Measurements from ENCODE around the gene DNAH10. TPM values are rescaled to one million over a fixed set of nuclear protein-coding genes. Genes with fewer than 3 reads are reported as not detected.
A peak's percentile ranks its signal among the peaks of the same experiment; 100 is the strongest.

Gene DNAH10
- total RNA-seq, 2 experiments from 2014 or later = 0.12 to 0.17 TPM

DNA sequence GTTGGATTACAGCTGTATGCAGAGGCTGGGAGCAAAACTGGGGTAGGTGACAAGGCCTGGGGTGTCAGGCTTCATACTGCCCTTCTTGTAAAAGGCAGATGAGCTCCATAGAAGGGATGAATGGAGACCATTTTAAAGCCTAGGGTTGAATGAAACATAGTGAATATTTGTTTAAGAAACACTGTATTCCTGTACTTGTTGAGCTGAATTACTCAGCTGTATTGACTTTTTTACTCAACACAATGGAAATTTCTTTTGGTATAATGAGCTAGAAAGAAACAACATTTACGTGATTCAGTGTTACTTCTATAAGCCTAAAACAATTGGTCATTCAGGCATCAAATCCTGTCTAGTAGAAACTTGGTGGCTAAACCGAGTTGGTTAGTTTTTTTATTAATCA lies 35.9 kb upstream of the DNAH10 start:
- H3K9me3 Mint-ChIP-seq = no peaks in the 10 kb centered on the region
- peaks cover 21% of the 10 kb centered on the region for H3K4me1 Mint-ChIP-seq
- ChIA-PET POLR2A (no interaction called here), CTCF (interaction anchor here (0.8 to 1.7 kb wide), 3 partner anchors 13 to 731 kb away, joined by 3 to 4 read pairs (median 4); no protein-coding TSS in a partner anchor)
- peaks cover 54% of the 10 kb centered on the region for H3K36me3 Mint-ChIP-seq (ENCODE audit: low read depth)
- no peaks in the 10 kb centered on the region for H3K27me3 Mint-ChIP-seq
- DNase-seq = no peak
- H3K27ac Mint-ChIP-seq = no peak overlapping the region
- H3K4me3 Mint-ChIP-seq = no peak overlapping the region

DNA sequence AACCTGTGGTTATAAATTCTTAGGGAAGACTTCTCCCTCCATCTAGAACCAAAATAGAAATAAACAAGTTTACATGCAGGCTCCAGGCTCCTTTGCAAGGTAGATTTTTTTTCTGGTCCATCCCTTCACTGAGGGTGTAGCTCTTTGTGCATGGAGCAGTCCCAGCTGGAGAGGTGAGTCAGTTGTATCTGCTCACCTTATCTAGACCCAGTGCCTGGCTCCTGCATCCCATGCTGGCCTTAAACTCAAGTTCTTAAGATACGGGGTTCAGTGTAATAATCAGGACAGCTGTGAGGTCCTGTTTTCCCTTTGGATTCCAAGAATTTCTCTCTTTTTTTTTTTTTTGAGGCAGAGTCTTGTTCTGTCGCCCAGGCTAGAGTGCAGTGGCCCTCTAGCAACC lies 35.1 kb upstream of the DNAH10 start:
- H3K27ac Mint-ChIP-seq = peak overlapping the region; percentile 31
- H3K27me3 Mint-ChIP-seq = no peaks in the 10 kb centered on the region
- no peaks in the 10 kb centered on the region for H3K9me3 Mint-ChIP-seq
- CTCF ChIA-PET = interaction anchor here (0.7 to 1.2 kb wide), 3 partner anchors 13 to 144 kb away, joined by 3 to 4 read pairs (median 4); no protein-coding TSS in a partner anchor
- DNase-seq = no peak
- H3K4me3 Mint-ChIP-seq = no peak overlapping the region
- H3K4me1 Mint-ChIP-seq = peaks cover 17% of the 10 kb centered on the region
- peaks cover 56% of the 10 kb centered on the region for H3K36me3 Mint-ChIP-seq (ENCODE audit: low read depth)
- POLR2A ChIA-PET = no interaction called here

DNA sequence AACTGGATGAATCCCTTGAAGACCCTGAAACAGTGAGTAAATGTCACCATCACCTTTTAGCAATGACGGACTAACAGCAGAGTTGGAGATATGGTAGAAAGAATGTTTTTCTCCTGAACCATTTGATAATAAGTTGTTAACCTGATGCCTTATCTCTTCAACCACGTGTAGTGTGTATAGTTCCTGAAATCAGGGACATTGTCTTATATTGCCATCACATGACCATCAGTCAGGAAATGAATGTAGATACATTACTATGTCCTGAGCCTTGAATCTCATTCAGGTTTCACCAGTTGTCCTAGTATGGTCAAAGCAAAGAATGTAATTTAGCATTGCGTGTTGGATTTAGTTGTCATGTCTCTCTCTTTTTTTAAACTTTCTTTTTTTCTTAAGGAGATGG lies 34.2 kb upstream of the DNAH10 start:
- Mint-ChIP-seq H3K4me1 (peaks cover 14% of the 10 kb centered on the region), H3K4me3 (no peak overlapping the region), H3K27ac (no peak overlapping the region), H3K27me3 (no peaks in the 10 kb centered on the region), H3K9me3 (no peaks in the 10 kb centered on the region), H3K36me3 (ENCODE audit: low read depth) (peaks cover 55% of the 10 kb centered on the region)
- CTCF ChIA-PET = interaction anchor here (0.6 to 1.2 kb wide), 2 partner anchors 14 to 145 kb away, joined by 3 read pairs; no protein-coding TSS in a partner anchor
- no peak for DNase-seq
- POLR2A ChIA-PET = no interaction called here

DNA sequence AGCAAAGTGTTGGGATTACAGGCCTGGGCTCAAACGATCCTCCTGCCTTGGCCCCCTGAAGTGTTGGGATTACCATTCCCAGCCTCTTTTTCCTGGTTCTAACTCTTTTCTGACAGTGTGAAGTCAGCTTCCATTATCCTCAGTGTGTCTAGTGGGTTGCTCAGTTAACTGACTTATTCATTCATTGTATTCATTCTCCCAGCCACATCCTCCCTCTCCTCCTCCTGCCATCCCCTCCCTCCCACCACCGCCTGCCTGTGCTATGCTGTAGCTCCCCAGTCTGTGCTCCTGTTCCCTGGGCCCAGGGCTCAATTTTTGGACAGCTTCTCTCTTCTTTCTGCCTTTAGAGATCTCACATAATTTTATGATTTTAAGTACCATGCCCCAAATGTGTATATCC lies 30.5 kb upstream of the DNAH10 start:
- Mint-ChIP-seq H3K27me3 (no peaks in the 10 kb centered on the region), H3K9me3 (no peaks in the 10 kb centered on the region), H3K27ac (no peak overlapping the region), H3K36me3 (ENCODE audit: low read depth) (peaks cover 59% of the 10 kb centered on the region), H3K4me1 (no peaks in the 10 kb centered on the region), H3K4me3 (no peak overlapping the region)
- POLR2A ChIA-PET = no interaction called here
- no peak for DNase-seq
- CTCF ChIA-PET = no interaction called here

DNA sequence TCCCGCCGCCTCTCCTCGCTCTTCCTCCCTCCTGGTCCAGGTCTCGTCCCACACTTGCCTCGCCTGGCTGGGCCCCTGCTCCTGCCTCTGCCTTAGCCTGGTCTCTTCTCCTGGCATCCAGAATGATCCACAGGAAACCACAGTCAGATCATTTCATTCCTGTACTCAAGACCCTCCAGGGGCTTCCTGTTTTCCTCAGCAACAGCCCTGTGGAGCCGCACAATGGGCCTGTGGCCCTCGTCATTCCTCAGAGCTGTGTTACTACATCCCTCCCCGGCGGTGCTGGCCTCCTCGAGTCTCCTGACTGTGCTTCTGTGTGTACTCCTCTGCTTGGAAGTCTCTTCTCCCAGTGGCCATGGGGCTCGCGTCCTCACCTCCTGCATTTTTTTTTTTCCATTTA lies 29.9 kb upstream of the DNAH10 start:
- POLR2A ChIA-PET = no interaction called here
- H3K4me1 Mint-ChIP-seq = no peaks in the 10 kb centered on the region

DNA sequence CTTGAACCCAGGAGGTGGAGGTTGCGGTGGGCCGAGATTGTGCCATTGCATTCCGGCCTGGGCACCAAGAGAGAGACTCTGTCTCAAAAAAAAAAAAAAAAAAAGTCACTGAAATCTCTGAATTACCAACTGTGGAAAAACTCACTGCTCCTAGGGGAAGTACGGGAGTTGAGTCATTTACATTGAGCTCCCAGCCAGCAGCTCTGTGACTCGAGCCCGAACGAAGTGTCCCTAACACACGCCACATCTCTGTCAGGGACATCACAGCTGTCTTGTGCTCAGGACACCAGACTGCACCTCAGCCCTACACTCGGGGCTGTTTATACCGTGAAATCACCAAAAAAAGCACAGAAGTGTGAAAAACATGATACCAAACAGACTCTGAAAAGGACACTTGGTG lies 28.9 kb upstream of the DNAH10 start:
- no peak for DNase-seq
- Mint-ChIP-seq H3K4me1 (peaks cover 3% of the 10 kb centered on the region), H3K27ac (no peak overlapping the region), H3K36me3 (ENCODE audit: low read depth) (peaks cover 59% of the 10 kb centered on the region), H3K9me3 (no peaks in the 10 kb centered on the region), H3K27me3 (no peaks in the 10 kb centered on the region), H3K4me3 (no peak overlapping the region)
- ChIA-PET CTCF (interaction anchor here (0.6 kb wide), 2 partner anchors 63 to 597 kb away, joined by 3 to 4 read pairs; no protein-coding TSS in a partner anchor), POLR2A (interaction anchor here (0.7 kb wide), 1 partner anchor 9 kb away, joined by 3 read pairs; no protein-coding TSS in a partner anchor)

More for the DNA sequence above, 29.9 kb upstream of the DNAH10 start:
- DNase-seq = no peak
- H3K27ac Mint-ChIP-seq = no peak overlapping the region
- H3K9me3 Mint-ChIP-seq = no peaks in the 10 kb centered on the region
- H3K4me3 Mint-ChIP-seq = no peak overlapping the region
- no peaks in the 10 kb centered on the region for H3K27me3 Mint-ChIP-seq
- CTCF ChIA-PET = interaction anchor here (0.7 kb wide), 1 partner anchor 680 kb away, joined by 7 read pairs; no protein-coding TSS in a partner anchor
- H3K36me3 Mint-ChIP-seq (ENCODE audit: low read depth) = peaks cover 60% of the 10 kb centered on the region

DNA sequence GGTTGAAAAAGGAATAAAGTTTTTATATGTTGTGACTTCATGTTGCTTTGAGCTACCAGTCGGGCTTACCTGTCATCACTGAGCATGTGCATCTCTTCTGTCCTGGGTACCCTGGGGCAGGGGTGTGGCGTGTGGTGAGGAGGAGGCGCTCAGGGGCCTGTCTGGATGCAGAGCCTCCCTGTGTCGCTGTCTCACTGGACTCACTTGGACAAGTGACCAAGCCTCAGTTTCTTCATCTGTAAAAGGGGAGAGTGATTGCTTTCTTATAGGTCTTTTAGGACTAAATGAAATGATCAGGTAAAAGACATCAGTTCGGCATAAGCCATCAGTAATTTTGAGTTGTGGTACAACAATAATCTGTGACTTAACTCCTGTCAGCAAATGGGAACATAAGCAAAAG lies 27.8 kb upstream of the DNAH10 start:
- peaks cover 58% of the 10 kb centered on the region for H3K36me3 Mint-ChIP-seq (ENCODE audit: low read depth)
- H3K27ac Mint-ChIP-seq = no peak overlapping the region
- H3K27me3 Mint-ChIP-seq = no peaks in the 10 kb centered on the region
- no peak for DNase-seq
- peaks cover 3% of the 10 kb centered on the region for H3K4me1 Mint-ChIP-seq
- no peak overlapping the region for H3K4me3 Mint-ChIP-seq
- ChIA-PET CTCF (interaction anchor here (0.9 to 1.1 kb wide), 2 partner anchors 16 to 82 kb away, joined by 3 read pairs; no protein-coding TSS in a partner anchor), POLR2A (no interaction called here)
- no peaks in the 10 kb centered on the region for H3K9me3 Mint-ChIP-seq

DNA sequence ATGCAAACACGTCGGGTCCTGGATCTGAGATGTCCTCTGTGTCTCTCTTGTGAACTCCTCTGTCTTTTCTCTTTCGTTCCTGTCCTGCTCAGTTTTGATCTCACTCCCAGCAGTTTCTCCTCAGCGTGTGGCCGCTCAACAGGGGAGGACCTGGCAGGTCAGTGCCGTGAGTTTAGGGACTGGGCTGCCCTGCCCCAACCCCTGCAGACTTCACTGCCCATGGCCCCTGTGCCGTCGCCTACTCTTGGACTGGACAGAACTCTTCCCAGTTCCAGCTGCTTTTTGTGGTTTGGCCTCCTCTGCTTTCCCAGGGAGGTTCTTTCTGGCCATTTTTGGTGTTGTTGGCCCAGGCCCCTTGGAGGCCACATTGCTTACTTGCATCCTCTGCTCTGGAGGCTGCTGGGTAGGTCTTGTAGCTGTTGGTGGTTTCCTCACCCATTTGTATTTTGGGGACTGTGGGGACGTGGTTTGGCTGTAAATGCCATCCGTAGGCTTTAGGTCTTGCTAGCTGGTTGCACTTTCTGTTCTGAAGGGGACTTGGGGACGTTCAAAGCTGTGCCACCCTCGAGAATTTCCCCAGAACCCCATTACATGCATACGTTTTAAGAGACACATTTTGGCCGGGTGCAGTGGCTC lies 20.0 kb upstream of the DNAH10 start:
- Mint-ChIP-seq H3K4me1 (peaks cover 26% of the 10 kb centered on the region), H3K9me3 (no peaks in the 10 kb centered on the region), H3K4me3 (no peak overlapping the region), H3K36me3 (ENCODE audit: low read depth) (peaks cover 65% of the 10 kb centered on the region), H3K27me3 (no peaks in the 10 kb centered on the region), H3K27ac (peak overlapping the region; percentile 87)
- peak; percentile 32 for DNase-seq
- ChIA-PET POLR2A (interaction anchor here (0.6 kb wide), 1 partner anchor 8 kb away, joined by 3 read pairs; no protein-coding TSS in a partner anchor), CTCF (interaction anchor here (0.6 to 1.1 kb wide), 2 partner anchors 11 to 190 kb away, joined by 3 to 4 read pairs; no protein-coding TSS in a partner anchor)

DNA sequence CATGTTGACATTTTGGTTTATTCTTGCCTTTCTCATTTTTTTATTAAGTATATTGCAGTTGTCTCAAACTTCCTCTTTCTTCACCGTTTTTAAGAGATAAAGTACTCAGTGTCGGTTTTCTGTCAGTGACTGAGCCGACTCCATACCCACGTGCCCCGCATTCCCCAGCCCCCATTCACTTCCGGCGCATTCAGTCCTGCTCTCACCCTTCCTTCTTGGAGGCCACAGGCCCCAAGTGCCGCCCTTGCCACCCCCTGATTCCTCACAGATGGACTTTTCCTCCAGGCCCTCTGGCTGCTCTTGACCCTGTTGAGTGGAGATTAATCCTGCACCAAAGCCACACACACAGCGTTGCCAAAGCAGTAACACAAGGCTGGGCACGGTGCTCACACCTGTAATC lies 19.1 kb upstream of the DNAH10 start:
- H3K4me3 Mint-ChIP-seq = no peak overlapping the region
- peaks cover 65% of the 10 kb centered on the region for H3K36me3 Mint-ChIP-seq (ENCODE audit: low read depth)

DNA sequence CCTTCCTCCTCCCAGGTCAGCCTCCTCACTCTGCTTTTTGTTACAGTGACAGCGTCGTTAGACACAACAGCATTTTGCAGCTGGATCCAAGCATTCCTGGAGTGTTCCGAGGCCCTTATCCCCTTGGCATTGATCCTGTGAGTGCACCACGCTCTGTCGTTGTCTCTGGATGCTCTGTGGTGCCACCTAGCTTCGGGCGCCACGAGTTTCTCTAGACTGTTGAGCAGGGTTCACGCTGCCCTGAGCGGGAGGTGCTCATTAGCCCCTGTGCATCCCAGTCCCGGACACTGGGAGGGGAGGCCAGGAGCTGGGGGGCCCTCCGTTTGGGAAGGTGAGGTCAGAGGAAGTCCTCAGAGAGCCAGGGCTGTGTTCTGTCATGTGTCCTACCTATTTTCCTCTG lies 17.3 kb upstream of the DNAH10 start:
- CTCF ChIA-PET = interaction anchor here (0.7 to 1.3 kb wide), 3 partner anchors 19 to 269 kb away, joined by 3 to 5 read pairs (median 4); no protein-coding TSS in a partner anchor

More for the DNA sequence above, 19.1 kb upstream of the DNAH10 start:
- peaks cover 32% of the 10 kb centered on the region for H3K4me1 Mint-ChIP-seq
- ChIA-PET CTCF (interaction anchor here (1.4 kb wide), 1 partner anchor 14 kb away, joined by 3 read pairs; no protein-coding TSS in a partner anchor), POLR2A (no interaction called here)
- H3K27ac Mint-ChIP-seq = peak overlapping the region; percentile 84
- peak; percentile 22 for DNase-seq
- no peaks in the 10 kb centered on the region for H3K27me3 Mint-ChIP-seq
- H3K9me3 Mint-ChIP-seq = no peaks in the 10 kb centered on the region

DNA sequence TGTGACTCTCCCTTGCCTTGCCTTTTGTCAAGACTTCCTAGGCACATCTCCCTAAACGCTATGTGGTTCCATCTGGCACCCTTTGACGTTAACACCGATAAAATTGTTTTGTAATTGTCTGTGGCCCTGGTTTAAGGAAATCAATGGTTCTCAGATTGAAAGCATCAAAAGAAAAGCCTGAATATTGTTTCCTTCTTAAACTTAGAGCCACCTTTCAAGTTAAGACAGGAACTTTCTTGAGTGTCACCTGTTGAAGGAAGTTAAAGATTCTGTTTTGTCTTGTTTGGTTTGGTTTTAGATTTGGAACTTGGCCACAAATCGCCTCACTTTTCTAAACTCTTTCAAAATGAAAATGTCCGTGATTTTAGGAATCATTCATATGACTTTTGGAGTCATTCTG lies 14.8 kb upstream of the DNAH10 start:
- H3K4me3 Mint-ChIP-seq = no peak overlapping the region
- H3K27ac Mint-ChIP-seq = peak overlapping the region; percentile 22
- peaks cover 28% of the 10 kb centered on the region for H3K4me1 Mint-ChIP-seq
- H3K36me3 Mint-ChIP-seq (ENCODE audit: low read depth) = peaks cover 51% of the 10 kb centered on the region
- no peaks in the 10 kb centered on the region for H3K27me3 Mint-ChIP-seq
- ChIA-PET CTCF (interaction anchor here (0.6 kb wide), 1 partner anchor 76 kb away, joined by 3 read pairs; no protein-coding TSS in a partner anchor), POLR2A (no interaction called here)
- DNase-seq = no peak
- H3K9me3 Mint-ChIP-seq = no peaks in the 10 kb centered on the region

More for the DNA sequence above, 17.3 kb upstream of the DNAH10 start:
- POLR2A ChIA-PET = no interaction called here
- Mint-ChIP-seq H3K36me3 (ENCODE audit: low read depth) (peaks cover 63% of the 10 kb centered on the region), H3K4me1 (peaks cover 33% of the 10 kb centered on the region), H3K27me3 (no peaks in the 10 kb centered on the region), H3K27ac (no peak overlapping the region), H3K4me3 (no peak overlapping the region), H3K9me3 (no peaks in the 10 kb centered on the region)
- DNase-seq = no peak

DNA sequence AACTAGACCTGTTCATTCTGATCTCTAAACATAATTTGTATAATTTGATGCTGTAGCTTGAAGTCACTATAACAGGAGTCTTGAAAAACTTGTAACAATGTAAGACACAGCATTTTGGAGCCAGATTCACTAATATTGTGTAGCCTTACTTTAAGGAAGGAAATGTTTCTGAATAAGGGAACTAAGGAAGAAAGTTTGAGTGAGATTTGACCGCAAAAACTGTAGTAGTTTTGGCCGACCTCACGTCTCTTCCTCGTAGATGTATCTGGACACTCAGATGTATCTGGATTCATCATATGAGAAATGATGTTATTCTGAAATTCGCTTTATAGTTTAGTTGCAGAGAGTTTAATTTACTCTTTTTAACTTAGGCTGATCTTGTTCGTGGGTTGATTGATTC lies 13.9 kb upstream of the DNAH10 start:
- H3K27ac Mint-ChIP-seq = no peak overlapping the region
- no peaks in the 10 kb centered on the region for H3K27me3 Mint-ChIP-seq
- H3K36me3 Mint-ChIP-seq (ENCODE audit: low read depth) = peaks cover 47% of the 10 kb centered on the region
- POLR2A ChIA-PET = no interaction called here
- no peaks in the 10 kb centered on the region for H3K9me3 Mint-ChIP-seq
- peaks cover 20% of the 10 kb centered on the region for H3K4me1 Mint-ChIP-seq
- CTCF ChIA-PET = no interaction called here
- H3K4me3 Mint-ChIP-seq = no peak overlapping the region
- no peak for DNase-seq

DNA sequence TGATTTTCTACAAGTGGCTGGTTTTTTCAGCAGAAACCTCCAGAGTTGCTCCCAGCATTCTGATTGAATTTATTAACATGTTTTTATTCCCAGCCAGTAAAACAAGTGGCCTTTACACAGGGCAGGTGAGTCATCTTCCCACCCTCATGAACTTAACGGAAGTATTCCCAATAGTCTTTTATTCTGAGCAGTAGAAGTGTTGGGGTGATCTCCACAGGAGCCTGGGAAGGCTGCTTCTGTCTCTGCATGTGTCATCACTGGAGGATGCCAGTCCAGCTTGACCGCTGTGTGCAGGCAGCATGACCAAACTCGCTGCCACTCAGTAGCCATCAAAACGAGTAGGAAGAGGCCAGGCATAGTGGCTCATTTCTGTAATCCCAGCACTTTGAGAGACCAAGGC lies 13.4 kb upstream of the DNAH10 start:
- no peak overlapping the region for H3K27ac Mint-ChIP-seq
- DNase-seq = no peak
- CTCF ChIA-PET = no interaction called here
- POLR2A ChIA-PET = no interaction called here
- H3K9me3 Mint-ChIP-seq = no peaks in the 10 kb centered on the region
- no peak overlapping the region for H3K4me3 Mint-ChIP-seq
- no peaks in the 10 kb centered on the region for H3K27me3 Mint-ChIP-seq
- peaks cover 48% of the 10 kb centered on the region for H3K36me3 Mint-ChIP-seq (ENCODE audit: low read depth)
- H3K4me1 Mint-ChIP-seq = peaks cover 19% of the 10 kb centered on the region

Data from activated CD4-positive, alpha-beta T cell treated with anti-CD3 and anti-CD28 coated beads, Interleukin-2, amount 10 ng/mL, durations not matched to agents 7 days and 5 days (primary cell).